Osteocyte (in vitro differentiated cells): ENCODE results near the gene CNGA3. TPM values are rescaled to one million over a fixed set of nuclear protein-coding genes. Genes with fewer than 3 reads are reported as not detected.

Experiments used
- DNase-seq: peaks from one replicate; pipeline ENCODE4 v3.0.0; 2021; ENCODE audit warnings: mixed read lengths; ENCODE audit not compliant: unreplicated experiment; ENCODE audit errors: extremely low spot score
- H3K27ac Mint-ChIP-seq: one replicate; pipeline ENCODE4 v1.8.0; 2021; ENCODE audit warnings: mild to moderate bottlenecking, mixed read lengths; ENCODE audit not compliant: unreplicated experiment
- H3K27me3 Mint-ChIP-seq: one replicate; pipeline ENCODE4 v1.8.0; 2021; ENCODE audit warnings: mixed read lengths; ENCODE audit not compliant: unreplicated experiment
- H3K36me3 Mint-ChIP-seq: one replicate; pipeline ENCODE4 v1.8.0; 2021; ENCODE audit warnings: mixed read lengths; ENCODE audit not compliant: unreplicated experiment
- H3K4me1 Mint-ChIP-seq: one replicate; pipeline ENCODE4 v1.8.0; 2021; ENCODE audit warnings: mixed read lengths; ENCODE audit not compliant: unreplicated experiment
- H3K4me3 Mint-ChIP-seq: one replicate; pipeline ENCODE4 v1.8.0; 2021; ENCODE audit warnings: mild to moderate bottlenecking, moderate library complexity, mixed read lengths; ENCODE audit not compliant: unreplicated experiment
- H3K9me3 Mint-ChIP-seq: one replicate; pipeline ENCODE4 v1.8.0; 2021; ENCODE audit warnings: mixed read lengths; ENCODE audit not compliant: unreplicated experiment
- total RNA-seq: library from RNA; stranded (reverse); gene quantifications from 2 replicates; pipeline ENCODE4 v1.2.1, GENCODE V29; 2021
- TF ChIP-seq, protein P1 (sequence below): fragments of 200-600 bp; sonication (generic); IDR thresholded peaks from 2 replicates; pipeline ENCODE4 v1.5.0; 2021; ENCODE audit warnings: antibody characterized with exemption, mild to moderate bottlenecking, moderate library complexity

CNGA3 gene
- total RNA-seq, 1 donor from 2014 or later, result not detected

DNA sequence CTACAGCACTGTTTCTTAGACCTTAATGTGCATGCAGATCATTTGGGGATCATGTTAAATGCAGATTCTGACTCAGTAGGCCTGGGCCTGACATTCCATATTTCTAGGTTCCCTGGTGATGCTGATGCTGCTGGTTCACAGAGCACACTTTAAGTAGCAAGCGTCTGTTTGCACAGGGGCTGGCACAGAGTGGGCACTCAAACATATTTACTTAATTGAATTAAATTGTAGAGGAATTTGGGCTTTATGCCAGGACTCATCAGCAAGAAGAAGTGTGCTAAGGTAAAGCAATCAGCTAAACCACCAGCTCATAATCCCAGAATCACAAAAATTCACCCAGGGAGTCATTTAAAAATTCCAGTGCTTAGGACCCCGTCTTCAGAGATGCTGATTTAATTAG lies 73.3 kb downstream of the CNGA3 start:
- Mint-ChIP-seq H3K27me3 (peaks cover 38% of the 10 kb centered on the region), H3K4me3 (no peak overlapping the region), H3K4me1 (no peaks in the 10 kb centered on the region), H3K36me3 (no peaks in the 10 kb centered on the region), H3K27ac (no peak overlapping the region), H3K9me3 (peaks cover 19% of the 10 kb centered on the region)
- DNase-seq, result no peak
- TF ChIP-seq, protein P1, sequence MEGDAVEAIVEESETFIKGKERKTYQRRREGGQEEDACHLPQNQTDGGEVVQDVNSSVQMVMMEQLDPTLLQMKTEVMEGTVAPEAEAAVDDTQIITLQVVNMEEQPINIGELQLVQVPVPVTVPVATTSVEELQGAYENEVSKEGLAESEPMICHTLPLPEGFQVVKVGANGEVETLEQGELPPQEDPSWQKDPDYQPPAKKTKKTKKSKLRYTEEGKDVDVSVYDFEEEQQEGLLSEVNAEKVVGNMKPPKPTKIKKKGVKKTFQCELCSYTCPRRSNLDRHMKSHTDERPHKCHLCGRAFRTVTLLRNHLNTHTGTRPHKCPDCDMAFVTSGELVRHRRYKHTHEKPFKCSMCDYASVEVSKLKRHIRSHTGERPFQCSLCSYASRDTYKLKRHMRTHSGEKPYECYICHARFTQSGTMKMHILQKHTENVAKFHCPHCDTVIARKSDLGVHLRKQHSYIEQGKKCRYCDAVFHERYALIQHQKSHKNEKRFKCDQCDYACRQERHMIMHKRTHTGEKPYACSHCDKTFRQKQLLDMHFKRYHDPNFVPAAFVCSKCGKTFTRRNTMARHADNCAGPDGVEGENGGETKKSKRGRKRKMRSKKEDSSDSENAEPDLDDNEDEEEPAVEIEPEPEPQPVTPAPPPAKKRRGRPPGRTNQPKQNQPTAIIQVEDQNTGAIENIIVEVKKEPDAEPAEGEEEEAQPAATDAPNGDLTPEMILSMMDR, result no peak

DNA sequence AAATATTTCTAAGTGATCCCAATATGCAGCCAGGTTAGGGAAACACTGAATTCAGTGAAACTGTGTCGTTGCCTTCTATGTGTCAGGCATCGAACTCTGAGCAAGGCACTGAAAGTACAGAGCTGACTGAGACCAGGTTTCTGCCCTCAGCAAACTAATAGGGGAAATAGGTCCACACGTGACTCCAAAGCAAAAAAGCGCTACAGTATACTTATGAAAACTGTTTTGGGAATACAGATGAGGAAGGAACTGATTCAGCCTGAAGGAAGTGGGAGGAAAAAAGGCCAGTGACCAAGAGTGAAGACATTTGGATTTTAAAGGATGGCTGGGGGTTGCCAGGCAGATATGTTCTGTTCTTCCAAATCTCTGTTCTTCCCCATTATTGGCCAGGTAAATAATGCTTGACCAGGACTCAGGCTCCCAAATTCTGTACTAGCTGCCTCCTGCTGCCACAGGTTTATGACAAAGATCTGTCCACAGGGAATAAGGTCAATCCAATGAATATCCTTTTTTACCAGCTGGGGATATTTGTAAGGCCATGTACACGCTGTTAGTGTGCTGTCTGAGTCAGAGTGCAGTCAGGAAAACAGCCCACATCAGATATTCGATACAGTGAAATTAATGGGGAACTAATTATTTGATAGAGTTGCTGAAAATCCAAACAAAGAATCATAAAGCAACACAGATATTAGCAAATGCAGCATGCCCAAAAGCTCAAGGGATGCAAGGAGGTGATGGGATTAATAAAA lies 73.9 kb downstream of the CNGA3 start:
- Mint-ChIP-seq H3K9me3 (peaks cover 15% of the 10 kb centered on the region), H3K27ac (no peak overlapping the region), H3K36me3 (no peaks in the 10 kb centered on the region), H3K4me1 (no peaks in the 10 kb centered on the region), H3K27me3 (peaks cover 43% of the 10 kb centered on the region), H3K4me3 (no peak overlapping the region)
- TF ChIP-seq, protein P1, result no peak
- no peak for DNase-seq

DNA sequence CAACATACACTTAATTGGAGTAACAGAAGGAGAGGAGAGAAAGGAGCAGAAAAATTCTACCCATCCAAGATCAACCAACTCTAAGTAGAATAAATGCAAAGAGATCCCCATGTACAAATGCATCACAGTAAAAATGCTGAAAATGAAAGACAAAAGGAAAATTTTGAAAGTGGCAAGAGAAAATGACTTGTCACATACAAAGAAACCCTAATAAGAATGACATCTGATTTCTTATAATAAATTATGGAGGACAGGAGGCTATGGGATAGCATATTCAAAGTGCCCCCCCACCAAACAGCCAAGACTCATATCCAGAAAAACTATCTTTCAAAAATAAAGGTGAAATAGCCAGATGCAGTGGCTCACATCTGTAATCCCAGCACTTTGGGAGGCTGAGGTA lies 76.2 kb downstream of the CNGA3 start:
- Mint-ChIP-seq H3K4me3 (no peak overlapping the region), H3K27ac (no peak overlapping the region), H3K9me3 (peaks cover 15% of the 10 kb centered on the region), H3K36me3 (no peaks in the 10 kb centered on the region), H3K4me1 (no peaks in the 10 kb centered on the region), H3K27me3 (peaks cover 47% of the 10 kb centered on the region)
- TF ChIP-seq, protein P1, result no peak
- no peak for DNase-seq

DNA sequence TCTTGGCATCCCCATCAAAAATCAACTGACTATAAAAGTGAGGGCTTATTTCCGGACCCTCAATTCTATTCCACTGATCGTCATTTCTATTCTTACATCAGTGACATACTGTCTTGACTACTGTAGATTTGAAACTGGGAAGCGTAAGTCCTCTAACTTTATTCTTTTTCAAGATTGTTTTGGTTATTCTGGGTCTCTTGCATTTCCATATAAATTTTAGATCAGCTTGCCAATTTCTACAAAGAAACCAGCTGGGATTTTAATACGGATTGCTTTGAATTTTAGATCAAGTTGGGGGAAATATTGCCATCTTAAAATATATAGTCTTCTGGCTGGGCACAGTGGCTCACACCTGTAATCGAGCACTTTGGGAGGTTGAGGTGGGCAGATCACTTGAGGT lies 80.5 kb downstream of the CNGA3 start:
- Mint-ChIP-seq H3K27me3 (peaks cover 60% of the 10 kb centered on the region), H3K9me3 (peaks cover 15% of the 10 kb centered on the region), H3K4me3 (no peak overlapping the region), H3K4me1 (no peaks in the 10 kb centered on the region), H3K36me3 (no peaks in the 10 kb centered on the region), H3K27ac (no peak overlapping the region)
- TF ChIP-seq, protein P1, result no peak
- no peak for DNase-seq

DNA sequence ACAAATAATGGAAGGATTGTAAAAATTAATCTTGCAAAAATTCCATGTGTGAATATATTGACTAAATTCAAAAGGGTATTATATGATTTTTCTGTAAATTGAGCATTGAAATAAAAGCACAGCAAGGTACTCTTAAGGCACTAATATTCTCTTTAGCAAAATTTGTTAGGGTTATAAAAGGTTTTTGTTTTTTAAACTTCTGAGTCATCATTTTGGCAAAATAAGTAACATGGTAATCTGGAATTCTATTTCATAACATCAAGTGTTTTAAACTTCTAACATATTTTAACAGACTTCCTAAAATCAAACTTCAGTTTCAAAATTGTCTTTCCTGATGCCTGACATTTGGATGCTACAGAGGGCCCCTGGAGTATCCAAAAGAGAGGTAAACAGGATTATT lies 85.9 kb downstream of the CNGA3 start:
- no peaks in the 10 kb centered on the region for H3K4me1 Mint-ChIP-seq
- DNase-seq, result no peak
- H3K27ac Mint-ChIP-seq, result no peak overlapping the region
- H3K27me3 Mint-ChIP-seq, result peaks cover 51% of the 10 kb centered on the region
- no peaks in the 10 kb centered on the region for H3K36me3 Mint-ChIP-seq
- no peak overlapping the region for H3K4me3 Mint-ChIP-seq
- TF ChIP-seq, protein P1, result no peak
- peaks cover 7% of the 10 kb centered on the region for H3K9me3 Mint-ChIP-seq
